ENCODE results near the gene HSPE1. TPM values are rescaled to one million over a fixed set of nuclear protein-coding genes. Genes with fewer than 3 reads are reported as not detected.
"Not testable (repeated sequence)": the region's sequence is repeated elsewhere in the genome, so short reads cannot be mapped to it uniquely, and the experiment has no call there.

HSPE1 gene
- total and polyA plus RNA-seq, 12 donors: 113 to 4,257 (median 299) TPM

DNA sequence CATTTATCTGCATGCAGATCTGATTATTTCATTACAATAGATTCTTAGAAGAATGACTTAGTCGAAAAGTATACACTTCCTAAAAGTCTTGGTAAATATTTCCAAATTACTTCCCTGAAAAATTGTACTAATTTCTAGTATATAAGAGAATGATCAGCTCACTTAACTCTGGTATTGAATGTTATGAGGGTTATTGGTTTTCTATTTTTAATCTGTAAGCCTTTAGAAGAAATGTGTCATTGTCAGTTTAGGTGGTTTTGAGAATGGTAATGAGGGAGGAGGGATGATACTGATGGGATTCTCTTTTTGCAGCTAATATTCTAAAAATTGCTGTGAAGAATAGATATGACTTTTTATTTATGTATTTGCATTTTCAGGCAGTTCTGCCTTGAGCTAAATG is 39.6 kb downstream of the HSPE1 start:
- H3K27me3 ChIP-seq: no peaks in the 10 kb centered on the region
- H3K36me3 ChIP-seq (replicated peaks in 1 of 2): peaks cover 0 to 42% of the 10 kb centered on the region in 2 donors
- intact Hi-C loops (cut with DNase I): no loop called here
- H3K27ac ChIP-seq: peak overlapping the region in 2 of 5 donors; percentile 2 to 29
- no peak for DNase-seq
- peaks cover 13 to 33% of the 10 kb centered on the region in 2 donors for H3K4me1 ChIP-seq (replicated peaks in 1 of 2)
- WGBS, 4 donors: 75 to 88% (median 80%) methylated on average over 1 of the region's 1 CpG
- H3K4me3 ChIP-seq: no peak overlapping the region
- H3K9me3 ChIP-seq (replicated peaks in 1 of 3): no peaks in the 10 kb centered on the region
- TF ChIP-seq CTCF (IDR thresholded peaks at IDR 0.05) (no peak), POLR2A (IDR thresholded peaks at IDR 0.05) (no peak)

GRCh38 chr2:197543206-197543605 is 43.0 kb downstream of the HSPE1 start:
- Histone ChIP-seq H3K27ac (no peak overlapping the region), H3K36me3 (replicated peaks in 1 of 2) (peaks cover 0 to 29% of the 10 kb centered on the region in 2 donors), H3K9me3 (replicated peaks in 1 of 3) (no peaks in the 10 kb centered on the region), H3K27me3 (no peaks in the 10 kb centered on the region), H3K4me1 (replicated peaks in 1 of 2) (peaks cover 13 to 25% of the 10 kb centered on the region in 2 donors), H3K4me3 (no peak overlapping the region)
- DNase-seq: no peak
- intact Hi-C loops (cut with DNase I): no loop called here
- WGBS, 4 donors: 89 to 96% (median 91%) methylated on average over 3 of the region's 3 CpGs
- no peak for TF ChIP-seq POLR2A (IDR thresholded peaks at IDR 0.05)
- no peak for TF ChIP-seq CTCF (IDR thresholded peaks at IDR 0.05)

DNA sequence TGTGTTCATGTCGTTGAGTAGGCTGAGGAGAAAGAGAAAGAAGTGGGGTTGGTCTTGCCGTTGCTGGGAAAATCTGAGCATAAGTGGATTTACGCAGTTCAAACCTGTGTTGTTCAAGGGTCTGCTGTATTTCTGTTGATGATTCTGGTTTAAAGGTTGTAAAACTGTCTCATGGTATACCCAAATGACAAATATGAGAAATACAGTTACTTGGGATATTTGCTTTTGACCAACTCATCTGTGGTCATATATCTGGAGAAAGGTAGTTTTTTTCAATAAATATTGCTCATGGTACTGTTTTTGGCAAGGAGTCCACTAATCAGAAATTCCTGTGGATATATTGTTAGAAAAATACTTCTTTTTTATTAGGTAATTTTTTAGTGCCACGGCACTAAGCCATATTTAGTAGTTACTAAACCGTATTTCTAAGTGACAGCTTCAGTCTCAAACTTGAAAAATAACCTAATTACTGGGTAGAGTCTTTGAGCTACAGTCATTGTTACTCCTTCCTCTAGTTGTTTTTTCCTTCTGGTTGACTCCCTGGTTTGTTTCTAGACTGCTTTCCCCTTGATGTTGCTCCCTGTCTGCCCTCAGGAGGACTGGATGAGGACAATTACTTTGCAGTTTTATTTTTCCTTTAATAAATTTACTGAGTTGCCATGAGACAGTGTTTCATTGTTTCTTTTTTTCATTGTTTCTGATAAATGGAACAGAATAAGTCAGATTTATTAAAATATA is 47.2 kb downstream of the HSPE1 start:
- peak overlapping the region in 1 of 5 donors; percentile 13 for H3K27ac ChIP-seq
- H3K4me1 ChIP-seq (replicated peaks in 1 of 2): no peaks in the 10 kb centered on the region
- H3K4me3 ChIP-seq: no peak overlapping the region
- intact Hi-C loops (cut with DNase I): no loop called here
- TF ChIP-seq POLR2A (IDR thresholded peaks at IDR 0.05) (no peak), CTCF (IDR thresholded peaks at IDR 0.05) (no peak)
- no peak for DNase-seq
- no peaks in the 10 kb centered on the region for H3K9me3 ChIP-seq (replicated peaks in 1 of 3)
- peaks cover 0 to 48% of the 10 kb centered on the region in 2 donors for H3K36me3 ChIP-seq (replicated peaks in 1 of 2)
- 72 to 82% (median 78%) methylated on average over 5 of the region's 5 CpGs for WGBS, 4 donors
- H3K27me3 ChIP-seq: no peaks in the 10 kb centered on the region

DNA sequence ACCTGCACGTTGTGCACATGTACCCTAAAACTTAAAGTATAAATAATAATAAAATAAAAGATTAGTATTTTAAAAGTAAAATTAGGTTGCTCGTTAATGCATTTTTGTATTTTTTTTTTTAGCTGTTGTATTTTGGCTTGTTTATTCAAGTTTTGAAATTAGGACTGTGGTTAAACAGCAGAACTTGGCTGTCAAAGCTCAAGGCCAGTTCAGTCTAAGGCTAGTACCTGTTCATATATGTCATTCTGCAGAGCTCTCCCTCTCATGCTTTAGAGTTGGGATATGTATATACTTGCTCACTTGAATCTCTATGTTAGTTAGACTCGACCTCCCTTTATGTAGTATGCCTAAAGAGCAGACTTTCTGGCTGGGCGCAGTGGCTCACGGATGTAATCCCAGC is 48.4 kb downstream of the HSPE1 start:
- intact Hi-C loops (cut with DNase I): no loop called here
- DNase-seq: no peak
- Histone ChIP-seq H3K9me3 (replicated peaks in 1 of 3) (no peaks in the 10 kb centered on the region), H3K36me3 (replicated peaks in 1 of 2) (peaks cover 0 to 46% of the 10 kb centered on the region in 2 donors), H3K27ac (no peak overlapping the region), H3K4me3 (no peak overlapping the region), H3K4me1 (replicated peaks in 1 of 2) (no peaks in the 10 kb centered on the region), H3K27me3 (no peaks in the 10 kb centered on the region)
- TF ChIP-seq CTCF (IDR thresholded peaks at IDR 0.05): no peak
- 85 to 89% (median 87%) methylated on average over 5 of the region's 5 CpGs for WGBS, 4 donors

DNA sequence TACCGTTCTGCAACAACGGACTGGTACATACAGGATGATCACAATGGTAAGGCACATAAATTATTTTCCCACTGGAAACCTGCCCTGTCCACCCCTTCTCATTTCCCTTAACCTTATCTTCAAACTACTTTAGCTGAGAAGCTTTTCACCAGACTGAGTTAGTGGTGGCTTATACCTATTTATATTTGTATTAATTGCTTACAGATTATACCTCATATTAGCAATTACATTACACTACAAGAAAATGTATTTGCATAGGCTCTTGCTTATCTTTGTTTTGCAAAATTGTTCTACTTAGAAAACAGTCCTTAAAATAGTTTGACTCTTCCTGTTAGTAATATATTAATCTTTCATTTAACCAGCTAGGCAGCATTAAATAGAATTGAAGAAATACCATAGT is 51.1 kb downstream of the HSPE1 start:
- intact Hi-C loops (cut with DNase I): not testable (repeated sequence)
- peaks cover 0 to 55% of the 10 kb centered on the region in 2 donors for H3K36me3 ChIP-seq (replicated peaks in 1 of 2)

More for the DNA sequence above, 51.1 kb downstream of the HSPE1 start:
- DNase-seq; H3K9me3 ChIP-seq (replicated peaks in 1 of 3); H3K4me3 ChIP-seq; H3K27ac ChIP-seq; H3K4me1 ChIP-seq (replicated peaks in 1 of 2); H3K27me3 ChIP-seq: not testable (repeated sequence)
- 64 to 88% (median 87%) methylated on average over 2 of the region's 2 CpGs for WGBS, 4 donors
